Neural cell (in vitro differentiated cells): ENCODE results near the gene PIK3AP1. TPM values are rescaled to one million over a fixed set of nuclear protein-coding genes. Genes with fewer than 3 reads are reported as not detected.

Source experiments
- H2AFZ ChIP-seq: fragments of 200-600, 300-800 bp; sonication (generic), shearing (Covaris generic); 2 replicates; pipeline ENCODE4 v1.6.0; 2014; ENCODE audit warnings: low read depth, mild to moderate bottlenecking, antibody characterized with exemption, low read length, moderate library complexity
- H3F3A ChIP-seq: fragments of 200-600 bp; shearing (Covaris generic); 2 replicates; pipeline ENCODE4 v1.6.1; 2016; ENCODE audit warnings: mild to moderate bottlenecking, moderate library complexity, mixed read lengths, antibody characterized with exemption, low read length; ENCODE audit not compliant: insufficient read depth, poor library complexity, severe bottlenecking
- H3K27ac ChIP-seq: fragments of 200-600, 300-800 bp; sonication (generic), shearing (Covaris generic); 2 replicates; pipeline ENCODE4 v1.5.1; 2014; ENCODE audit warnings: mild to moderate bottlenecking, low read length, moderate library complexity
- H3K27me3 ChIP-seq: fragments of 300-800, 200-600 bp; sonication (generic), shearing (Covaris generic); 2 replicates; pipeline ENCODE4 v1.6.0; 2014; ENCODE audit warnings: mild to moderate bottlenecking, low read depth, low read length, moderate library complexity; ENCODE audit not compliant: insufficient read depth
- H3K36me3 ChIP-seq: fragments of 300-800, 200-600 bp; sonication (generic), shearing (Covaris generic); 2 replicates; pipeline ENCODE4 v1.5.1; 2014; ENCODE audit warnings: mild to moderate bottlenecking, antibody characterized with exemption, low read length, moderate library complexity; ENCODE audit not compliant: insufficient read depth
- H3K4me2 ChIP-seq: fragments of 300-800, 200-600 bp; sonication (generic), shearing (Covaris generic); 2 replicates; pipeline ENCODE4 v1.6.0; 2014; ENCODE audit warnings: mild to moderate bottlenecking, low read length
- H3K4me3 ChIP-seq: fragments of 300-800, 200-600 bp; sonication (generic), shearing (Covaris generic); 2 replicates; pipeline ENCODE4 v1.5.1; 2014; ENCODE audit warnings: mild to moderate bottlenecking, low read length, moderate library complexity
- H3K79me2 ChIP-seq: fragments of 200-600 bp; shearing (Covaris generic); replicated peaks from 2 replicates; pipeline ENCODE4 v1.6.0; 2014; ENCODE audit warnings: mild to moderate bottlenecking, low read length, moderate library complexity; ENCODE audit not compliant: insufficient read depth
- H3K9ac ChIP-seq: fragments of 300-800, 200-600 bp; sonication (generic), shearing (Covaris generic); 2 replicates; pipeline ENCODE4 v1.6.1; 2016; ENCODE audit warnings: mild to moderate bottlenecking, low read length, mixed read lengths
- H3K9me2 ChIP-seq: fragments of 200-600 bp; shearing (Covaris generic); 2 replicates; pipeline ENCODE4 v1.6.1; 2016; ENCODE audit warnings: mild to moderate bottlenecking, low read length, mixed read lengths; ENCODE audit not compliant: insufficient read depth
- H3K9me3 ChIP-seq: fragments of 200-600, 300-800 bp; sonication (generic), shearing (Covaris generic); 2 replicates; pipeline ENCODE4 v1.6.1; 2016; ENCODE audit warnings: mild to moderate bottlenecking, mixed run types, low read length, moderate library complexity, mixed read lengths
- H4K20me1 ChIP-seq: fragments of 200-600 bp; shearing (Covaris generic); 2 replicates; pipeline ENCODE4 v1.6.1; 2016; ENCODE audit warnings: mild to moderate bottlenecking, mixed run types; ENCODE audit not compliant: insufficient read depth
- EP300 ChIP-seq: fragments of 450-650 bp; conservative IDR thresholded peaks from 2 replicates; pipeline ENCODE4 v1.6.1; 2014; ENCODE audit warnings: antibody characterized with exemption, mild to moderate bottlenecking, moderate library complexity; ENCODE audit not compliant: poor library complexity, severe bottlenecking
- EZH2 ChIP-seq: fragments of 200-600, 300-800 bp; shearing (Covaris generic), sonication (generic); IDR thresholded peaks from 2 replicates; pipeline ENCODE4 v1.6.1; 2014; ENCODE audit warnings: antibody characterized with exemption, low read length, borderline replicate concordance, mild to moderate bottlenecking; ENCODE audit not compliant: insufficient read depth, poor library complexity, severe bottlenecking
- MXI1 ChIP-seq: fragments of 450-650 bp; conservative IDR thresholded peaks from 2 replicates; pipeline ENCODE4 v1.6.1; 2014; ENCODE audit warnings: antibody characterized with exemption, mild to moderate bottlenecking; ENCODE audit not compliant: poor library complexity, severe bottlenecking
- POLR2AphosphoS5 ChIP-seq: IDR thresholded peaks from 2 replicates; pipeline ENCODE4 v1.6.1; 2012
- RAD21 ChIP-seq: fragments of 450-650 bp; conservative IDR thresholded peaks from 2 replicates; pipeline ENCODE4 v1.6.1; 2014; ENCODE audit warnings: antibody characterized with exemption, mild to moderate bottlenecking, moderate library complexity
- SMC3 ChIP-seq: fragments of 450-650 bp; conservative IDR thresholded peaks from 2 replicates; pipeline ENCODE4 v1.6.1; 2014; ENCODE audit warnings: antibody characterized with exemption, mild to moderate bottlenecking, moderate library complexity; ENCODE audit not compliant: poor library complexity
- TAF1 ChIP-seq: IDR thresholded peaks from 2 replicates; pipeline ENCODE4 v1.6.1; 2012; ENCODE audit warnings: low read depth
- polyA plus RNA-seq: library from polyadenylated mRNA; depleted of rRNA; stranded (reverse); fragments of >200 nt; gene quantifications from 2 replicates; pipeline ENCODE4 v1.2.3, GENCODE V29; 2014
- TF ChIP-seq, protein P1 (sequence below): IDR thresholded peaks from 2 replicates; pipeline ENCODE4 v1.6.1; 2012; ENCODE audit warnings: borderline replicate concordance
- TF ChIP-seq, protein P2 (sequence below): fragments of 450-650 bp; IDR thresholded peaks from 2 replicates; pipeline ENCODE4 v1.5.1; 2014; ENCODE audit warnings: antibody characterized with exemption, mild to moderate bottlenecking, moderate library complexity; ENCODE audit not compliant: poor library complexity, severe bottlenecking

PIK3AP1 gene
- polyA plus RNA-seq, 1 donor from 2014 or later: 0.05 TPM

DNA sequence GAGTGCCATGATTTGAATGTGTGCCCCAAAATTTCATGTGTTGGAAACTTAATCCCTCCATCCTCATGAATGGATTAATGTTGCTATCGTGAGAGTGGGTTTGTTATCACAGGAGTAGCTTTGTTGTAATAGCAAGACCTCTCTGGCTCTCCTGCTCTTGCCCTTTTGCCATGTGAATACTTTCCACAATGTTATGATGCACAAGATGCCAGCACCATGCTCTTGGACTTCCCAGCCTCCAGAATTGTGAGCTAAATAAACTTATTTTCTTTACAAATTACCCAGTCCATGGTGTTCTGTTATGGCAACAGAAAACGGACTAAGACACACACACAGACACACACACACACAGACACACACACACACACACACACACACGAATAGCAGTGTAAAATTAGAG lies 82.2 kb downstream of the PIK3AP1 start:
- H3K27me3 ChIP-seq: no peaks in the 10 kb centered on the region
- TF ChIP-seq MXI1 (no peak), RAD21 (no peak), EP300 (no peak), EZH2 (no peak), POLR2AphosphoS5 (no peak), SMC3 (no peak), TAF1 (no peak)
- TF ChIP-seq, protein P1, sequence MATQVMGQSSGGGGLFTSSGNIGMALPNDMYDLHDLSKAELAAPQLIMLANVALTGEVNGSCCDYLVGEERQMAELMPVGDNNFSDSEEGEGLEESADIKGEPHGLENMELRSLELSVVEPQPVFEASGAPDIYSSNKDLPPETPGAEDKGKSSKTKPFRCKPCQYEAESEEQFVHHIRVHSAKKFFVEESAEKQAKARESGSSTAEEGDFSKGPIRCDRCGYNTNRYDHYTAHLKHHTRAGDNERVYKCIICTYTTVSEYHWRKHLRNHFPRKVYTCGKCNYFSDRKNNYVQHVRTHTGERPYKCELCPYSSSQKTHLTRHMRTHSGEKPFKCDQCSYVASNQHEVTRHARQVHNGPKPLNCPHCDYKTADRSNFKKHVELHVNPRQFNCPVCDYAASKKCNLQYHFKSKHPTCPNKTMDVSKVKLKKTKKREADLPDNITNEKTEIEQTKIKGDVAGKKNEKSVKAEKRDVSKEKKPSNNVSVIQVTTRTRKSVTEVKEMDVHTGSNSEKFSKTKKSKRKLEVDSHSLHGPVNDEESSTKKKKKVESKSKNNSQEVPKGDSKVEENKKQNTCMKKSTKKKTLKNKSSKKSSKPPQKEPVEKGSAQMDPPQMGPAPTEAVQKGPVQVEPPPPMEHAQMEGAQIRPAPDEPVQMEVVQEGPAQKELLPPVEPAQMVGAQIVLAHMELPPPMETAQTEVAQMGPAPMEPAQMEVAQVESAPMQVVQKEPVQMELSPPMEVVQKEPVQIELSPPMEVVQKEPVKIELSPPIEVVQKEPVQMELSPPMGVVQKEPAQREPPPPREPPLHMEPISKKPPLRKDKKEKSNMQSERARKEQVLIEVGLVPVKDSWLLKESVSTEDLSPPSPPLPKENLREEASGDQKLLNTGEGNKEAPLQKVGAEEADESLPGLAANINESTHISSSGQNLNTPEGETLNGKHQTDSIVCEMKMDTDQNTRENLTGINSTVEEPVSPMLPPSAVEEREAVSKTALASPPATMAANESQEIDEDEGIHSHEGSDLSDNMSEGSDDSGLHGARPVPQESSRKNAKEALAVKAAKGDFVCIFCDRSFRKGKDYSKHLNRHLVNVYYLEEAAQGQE: no peak
- TF ChIP-seq, protein P2, sequence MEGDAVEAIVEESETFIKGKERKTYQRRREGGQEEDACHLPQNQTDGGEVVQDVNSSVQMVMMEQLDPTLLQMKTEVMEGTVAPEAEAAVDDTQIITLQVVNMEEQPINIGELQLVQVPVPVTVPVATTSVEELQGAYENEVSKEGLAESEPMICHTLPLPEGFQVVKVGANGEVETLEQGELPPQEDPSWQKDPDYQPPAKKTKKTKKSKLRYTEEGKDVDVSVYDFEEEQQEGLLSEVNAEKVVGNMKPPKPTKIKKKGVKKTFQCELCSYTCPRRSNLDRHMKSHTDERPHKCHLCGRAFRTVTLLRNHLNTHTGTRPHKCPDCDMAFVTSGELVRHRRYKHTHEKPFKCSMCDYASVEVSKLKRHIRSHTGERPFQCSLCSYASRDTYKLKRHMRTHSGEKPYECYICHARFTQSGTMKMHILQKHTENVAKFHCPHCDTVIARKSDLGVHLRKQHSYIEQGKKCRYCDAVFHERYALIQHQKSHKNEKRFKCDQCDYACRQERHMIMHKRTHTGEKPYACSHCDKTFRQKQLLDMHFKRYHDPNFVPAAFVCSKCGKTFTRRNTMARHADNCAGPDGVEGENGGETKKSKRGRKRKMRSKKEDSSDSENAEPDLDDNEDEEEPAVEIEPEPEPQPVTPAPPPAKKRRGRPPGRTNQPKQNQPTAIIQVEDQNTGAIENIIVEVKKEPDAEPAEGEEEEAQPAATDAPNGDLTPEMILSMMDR: no peak
- H3F3A ChIP-seq: no peaks in the 10 kb centered on the region
- no peak overlapping the region for H2AFZ ChIP-seq
- no peak overlapping the region for H3K4me3 ChIP-seq
- H3K27ac ChIP-seq: no peak overlapping the region
- H3K4me2 ChIP-seq: no peak overlapping the region
- H3K9me2 ChIP-seq: no peaks in the 10 kb centered on the region
- no peaks in the 10 kb centered on the region for H3K36me3 ChIP-seq
- no peaks in the 10 kb centered on the region for H4K20me1 ChIP-seq
- H3K9me3 ChIP-seq: no peaks in the 10 kb centered on the region
- no peak overlapping the region for H3K9ac ChIP-seq
- no peaks in the 10 kb centered on the region for H3K79me2 ChIP-seq

DNA sequence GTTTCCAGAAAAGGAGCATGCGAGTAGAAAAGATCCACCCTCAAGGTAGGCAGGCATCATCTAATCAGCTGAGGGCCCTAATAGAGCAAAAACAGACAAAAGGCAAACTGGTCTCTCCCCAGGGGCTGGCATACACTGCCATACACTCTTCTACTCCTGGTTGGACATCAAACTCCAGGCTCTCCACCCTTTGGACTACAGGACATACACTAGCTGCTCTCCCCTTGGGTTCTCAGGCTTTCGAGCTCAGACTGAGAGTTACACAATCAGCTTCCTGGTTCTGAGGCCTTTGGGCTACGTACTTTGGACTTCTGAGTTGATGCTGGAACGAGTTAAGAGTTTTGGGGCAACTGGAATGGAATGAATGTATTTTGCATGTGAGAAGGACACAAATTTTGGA lies 82.6 kb downstream of the PIK3AP1 start:
- H2AFZ ChIP-seq: no peak overlapping the region
- no peaks in the 10 kb centered on the region for H4K20me1 ChIP-seq
- no peak overlapping the region for H3K9ac ChIP-seq
- H3K9me3 ChIP-seq: no peaks in the 10 kb centered on the region
- TF ChIP-seq SMC3 (no peak), TAF1 (no peak), MXI1 (no peak), POLR2AphosphoS5 (no peak), RAD21 (no peak), EP300 (no peak), EZH2 (no peak)
- TF ChIP-seq, protein P1: no peak
- TF ChIP-seq, protein P2: no peak
- H3K4me2 ChIP-seq: no peak overlapping the region
- no peaks in the 10 kb centered on the region for H3K36me3 ChIP-seq
- H3K27ac ChIP-seq: no peak overlapping the region
- H3K27me3 ChIP-seq: no peaks in the 10 kb centered on the region
- H3F3A ChIP-seq: no peaks in the 10 kb centered on the region
- no peak overlapping the region for H3K4me3 ChIP-seq
- no peaks in the 10 kb centered on the region for H3K9me2 ChIP-seq
- H3K79me2 ChIP-seq: no peaks in the 10 kb centered on the region
